GM21737 (cell line): ENCODE results near the gene ZNF667.

Experiments
- ATAC-seq: cut with Tn5 transposase; IDR thresholded peaks from one replicate; pipeline ENCODE4 v1.9.1; 2021; ENCODE audit warnings: mild to moderate bottlenecking, moderate library complexity; ENCODE audit not compliant: unreplicated experiment

The ZNF667 gene

DNA sequence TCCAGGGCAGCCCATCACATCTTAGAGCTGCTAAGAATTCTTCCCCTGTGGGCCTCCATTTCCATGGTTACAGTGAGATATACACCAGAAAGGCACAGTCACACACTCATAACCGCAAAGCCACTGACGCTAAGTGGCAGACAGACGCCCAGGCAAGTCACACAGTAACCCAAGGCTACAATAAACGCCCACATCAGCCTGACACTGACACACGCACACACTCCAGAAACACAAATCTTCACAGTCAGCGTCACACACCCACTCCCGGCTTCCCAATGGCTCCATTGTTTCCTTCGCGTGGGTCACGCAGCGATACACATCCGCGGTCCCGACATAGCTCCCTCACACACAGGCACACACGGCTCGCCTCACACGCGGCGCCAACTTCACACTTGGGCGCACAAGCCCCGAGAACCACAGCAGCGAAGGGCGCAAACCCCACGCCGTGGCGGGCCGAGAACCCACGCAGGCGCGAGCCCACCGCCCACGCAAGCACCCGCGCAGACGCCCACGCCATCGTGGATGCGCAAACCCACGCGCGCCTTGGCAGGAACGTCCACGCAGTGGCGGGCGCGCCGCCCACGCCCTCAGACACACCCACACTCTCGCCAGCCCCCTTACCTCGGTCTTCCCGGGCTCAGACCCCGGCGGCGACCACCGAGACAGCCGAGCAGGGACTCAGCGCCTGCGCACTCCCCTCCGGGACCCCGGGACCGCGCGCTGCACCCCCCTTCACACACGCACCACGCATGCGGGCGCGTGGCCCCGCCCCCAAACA, at the start of gene ZNF667:
Gene ZNF667 (minus strand): TSS at position 695 of the 778 bp plus-strand sequence. CDS start 14,975 bp downstream, outside the sequence.
- ATAC-seq = no peak

DNA sequence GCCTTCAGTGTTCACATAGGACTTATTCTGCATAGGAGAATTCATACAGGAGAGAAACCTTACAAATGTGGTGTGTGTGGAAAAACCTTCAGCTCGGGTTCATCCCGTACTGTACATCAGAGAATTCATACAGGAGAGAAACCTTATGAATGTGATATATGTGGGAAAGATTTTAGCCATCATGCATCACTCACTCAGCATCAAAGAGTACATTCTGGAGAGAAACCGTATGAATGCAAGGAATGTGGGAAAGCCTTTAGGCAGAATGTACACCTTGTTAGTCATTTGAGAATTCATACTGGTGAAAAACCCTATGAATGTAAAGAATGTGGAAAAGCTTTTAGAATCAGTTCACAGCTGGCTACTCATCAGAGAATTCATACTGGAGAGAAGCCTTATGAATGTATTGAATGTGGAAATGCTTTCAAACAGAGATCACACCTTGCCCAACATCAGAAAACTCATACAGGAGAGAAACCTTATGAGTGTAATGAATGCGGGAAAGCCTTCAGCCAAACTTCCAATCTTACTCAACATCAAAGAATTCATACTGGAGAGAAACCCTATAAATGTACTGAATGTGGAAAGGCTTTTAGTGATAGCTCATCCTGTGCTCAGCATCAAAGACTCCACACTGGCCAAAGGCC, 48.2 kb upstream of the ZNF667 start:
- no peak for ATAC-seq

DNA sequence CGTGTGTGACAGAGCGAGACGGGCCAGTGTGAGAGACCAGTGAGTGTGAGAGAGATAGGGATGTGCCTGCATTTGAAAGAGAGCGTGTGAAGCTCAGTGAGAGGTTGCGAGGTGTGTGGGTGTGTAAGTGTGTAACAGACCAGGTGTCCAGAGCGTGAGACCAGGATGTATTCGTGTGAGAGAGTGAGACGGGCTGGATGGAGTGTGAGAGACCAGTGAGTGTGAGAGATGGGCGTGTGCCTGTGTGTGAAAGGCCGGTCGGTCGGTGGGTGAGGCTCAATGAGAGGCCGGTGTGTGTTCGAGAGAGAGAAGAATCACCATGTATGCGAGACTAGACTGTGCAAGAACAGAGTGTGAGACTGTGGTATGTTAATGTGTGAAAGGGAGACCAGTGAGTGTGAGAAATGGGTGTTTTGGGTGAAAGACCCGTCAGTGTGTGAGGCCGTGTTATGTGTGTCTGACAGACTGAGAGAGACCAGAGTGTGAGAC, 31.2 kb upstream of the ZNF667 start:
- no peak for ATAC-seq

DNA sequence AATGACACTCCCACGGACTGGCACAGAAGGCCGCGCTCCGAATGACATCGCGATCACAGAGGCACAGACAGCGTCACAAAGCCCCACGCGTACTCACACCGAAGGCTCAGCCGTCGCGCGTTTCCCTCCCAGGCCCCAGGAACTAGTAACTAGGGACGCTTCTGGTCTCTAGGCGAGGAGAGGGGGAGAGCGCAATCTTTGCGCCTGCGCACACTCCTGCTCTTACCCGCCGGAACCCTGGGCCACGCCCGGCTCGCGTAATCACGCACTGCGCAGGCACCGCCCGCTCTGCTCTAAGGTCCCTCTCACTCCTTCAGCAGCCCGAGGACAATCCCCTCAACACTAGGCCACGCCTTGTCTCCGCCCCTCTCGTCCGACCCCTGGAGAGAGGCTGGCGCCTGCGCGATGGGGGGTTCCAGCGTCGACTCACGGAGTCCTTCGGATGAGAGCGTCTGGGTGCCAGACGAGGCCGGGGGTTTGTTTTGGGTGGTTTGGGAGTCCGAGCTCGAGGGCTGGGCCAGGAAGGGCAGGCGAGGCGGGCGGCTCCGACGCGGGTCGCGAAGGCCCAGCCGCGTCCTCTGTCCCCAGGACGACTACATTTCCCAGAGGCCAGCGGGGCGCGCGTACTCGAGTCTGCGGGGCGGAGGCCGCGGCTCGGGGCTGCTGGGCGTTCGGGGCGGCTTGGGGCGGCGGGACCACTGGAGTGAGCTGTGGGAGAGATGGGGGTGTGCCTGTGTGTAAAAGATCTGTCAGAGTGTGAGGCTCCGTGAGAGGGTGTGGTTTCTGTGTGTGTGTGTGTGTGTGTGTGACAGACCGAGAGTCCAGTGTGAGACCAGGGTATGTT, 30.5 kb upstream of the ZNF667 start, which contains the start of gene ZNF471:
Gene ZNF471 (plus strand): TSS at position 410 of the 844 bp plus-strand sequence. CDS start 3,717 bp downstream, outside the sequence.
- ATAC-seq = no peak

DNA sequence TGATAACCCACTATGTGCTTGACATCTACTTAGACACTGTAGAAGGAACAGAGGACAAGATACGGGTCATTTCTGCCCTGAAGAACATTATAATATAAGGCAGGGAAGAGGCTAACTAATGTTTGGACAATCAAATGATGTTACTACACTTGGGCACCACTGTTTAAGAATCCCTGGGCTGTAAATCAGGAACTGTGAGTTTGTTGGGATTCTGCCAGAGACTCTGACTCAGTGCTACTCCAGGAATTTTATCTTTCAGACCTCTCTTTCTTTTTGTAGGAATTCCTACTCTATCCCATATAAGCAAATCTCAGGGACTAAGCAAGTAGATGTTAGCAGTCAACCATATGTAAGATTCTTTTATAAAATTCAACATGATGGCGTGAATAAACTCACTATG, 27.4 kb upstream of the ZNF667 start:
- no peak for ATAC-seq

DNA sequence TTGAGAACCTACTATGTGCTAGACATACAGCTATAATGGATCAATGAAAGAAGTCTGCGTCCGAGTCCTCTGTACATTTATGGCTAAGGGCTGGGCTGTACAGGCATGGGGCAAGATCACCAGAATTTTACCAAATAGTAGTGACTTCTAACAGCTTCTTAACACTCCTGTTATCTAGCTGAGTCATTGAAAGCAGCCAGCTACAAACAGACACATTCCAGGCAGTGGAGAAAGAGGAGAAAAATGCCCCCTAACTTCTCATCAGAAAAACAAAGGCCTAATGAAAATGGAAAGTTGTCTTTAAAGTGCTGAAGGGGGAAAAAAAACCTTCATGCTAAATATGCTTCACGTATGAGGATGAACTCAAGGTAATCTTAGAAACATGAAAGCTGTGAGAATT, 14.3 kb upstream of the ZNF667 start:
- no peak for ATAC-seq

DNA sequence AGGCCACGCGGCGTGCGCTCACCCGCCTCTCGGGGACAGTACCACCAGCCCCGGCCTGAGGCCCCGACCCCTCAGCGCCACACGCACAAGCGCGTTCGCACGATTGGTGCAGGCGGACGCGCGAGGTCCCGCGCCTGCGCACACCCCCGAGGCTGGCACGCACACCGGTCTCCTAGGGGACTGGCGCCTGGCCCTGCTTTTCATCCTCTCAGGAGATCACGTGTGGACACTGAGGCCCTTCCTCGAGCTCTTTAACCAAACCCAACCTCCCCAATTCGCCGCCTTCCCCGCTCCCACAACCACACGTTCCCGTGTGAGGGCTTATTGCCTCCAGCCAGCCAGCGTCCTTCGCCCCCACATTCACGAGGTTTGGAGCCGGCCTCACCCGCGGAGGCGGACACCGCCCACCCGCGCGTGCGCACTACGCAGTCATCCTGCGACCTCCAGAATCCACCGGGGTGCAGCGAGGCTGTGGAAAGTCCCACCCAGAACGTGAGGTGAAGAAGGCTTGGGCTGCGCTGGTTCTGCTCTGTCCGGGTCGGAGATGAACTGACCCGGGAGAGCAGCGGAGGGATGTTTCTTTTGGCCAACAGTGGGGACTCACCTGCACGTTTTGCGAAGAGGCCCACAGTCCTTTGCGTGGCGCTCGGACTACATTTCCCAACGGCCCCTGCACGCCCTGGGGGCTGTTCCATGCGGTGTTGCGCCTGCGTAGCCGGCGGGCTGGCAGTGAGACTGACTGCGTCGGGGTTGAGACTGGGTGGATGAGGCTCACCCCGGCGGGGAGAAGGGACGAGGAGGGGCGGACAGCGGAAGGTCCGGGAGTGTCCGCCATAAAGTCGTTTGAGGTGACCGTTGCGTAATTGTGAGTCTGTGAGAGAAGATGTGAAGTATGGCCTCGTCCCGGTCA, 539 bp upstream of the ZNF667 start:
- no peak for ATAC-seq

DNA sequence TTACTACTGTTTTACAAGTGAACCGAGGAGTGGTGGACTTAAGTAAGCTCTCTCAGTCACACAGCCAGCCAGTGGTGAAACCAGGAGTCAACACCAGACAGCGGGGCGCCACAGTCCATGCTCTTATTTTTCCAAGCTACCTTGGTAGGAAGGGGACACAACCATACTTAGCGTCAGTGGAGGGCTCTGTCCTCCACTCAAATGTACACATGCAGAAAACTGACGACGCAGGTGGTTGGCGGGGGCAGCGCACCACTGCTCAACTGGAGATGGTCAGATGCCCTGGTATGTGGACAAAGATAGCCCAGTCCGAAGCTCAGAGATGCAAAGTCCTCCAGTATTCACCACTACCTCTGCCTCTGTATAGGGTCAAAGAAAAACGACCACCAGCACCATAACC, 1.1 kb downstream of the ZNF667 start:
- no peak for ATAC-seq

DNA sequence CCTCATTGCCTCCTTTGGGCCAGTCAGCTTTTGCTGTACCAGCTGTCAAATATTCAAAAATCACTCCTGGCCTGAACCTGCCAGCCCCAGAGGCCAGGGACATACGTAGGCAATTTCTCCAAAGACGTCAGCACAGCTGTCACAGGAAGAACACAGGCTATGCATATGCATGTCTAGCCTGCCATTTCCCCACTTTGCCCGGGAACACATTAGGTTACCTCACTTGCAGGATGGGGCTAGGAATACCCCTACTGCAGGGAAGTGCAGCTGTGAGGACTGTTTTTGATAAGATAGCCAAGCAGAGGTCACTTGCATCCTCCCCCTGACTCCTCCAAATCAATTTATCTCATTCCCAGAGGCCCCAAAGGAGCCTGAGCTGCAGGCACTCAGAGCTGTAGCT, 2.8 kb downstream of the ZNF667 start:
- ATAC-seq = no peak

DNA sequence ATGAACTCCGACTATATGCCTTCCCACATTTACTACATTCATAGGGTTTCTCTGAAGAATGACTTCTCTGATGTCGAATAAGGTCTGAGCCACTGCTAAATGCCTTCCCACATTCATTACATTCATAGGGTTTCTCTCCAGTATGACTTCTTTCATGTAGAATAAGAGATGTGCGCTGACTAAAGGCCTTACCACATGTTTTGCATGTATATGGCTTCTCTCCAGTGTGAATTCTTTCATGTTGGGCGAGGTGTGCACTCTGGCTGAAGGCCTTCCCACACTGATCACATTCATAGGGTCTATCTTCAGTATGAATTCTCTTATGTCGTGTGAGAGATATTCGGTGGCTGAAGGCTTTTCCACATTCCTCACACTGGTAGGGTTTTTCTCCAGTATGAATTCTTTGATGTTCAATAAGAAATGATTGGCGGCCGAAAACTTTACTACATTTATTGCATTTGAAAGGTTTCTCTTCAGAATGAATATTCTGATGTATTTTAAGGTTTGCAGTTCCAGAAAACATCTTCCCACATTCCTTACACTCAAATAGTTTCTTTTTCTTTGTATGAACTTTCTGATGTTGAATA, 35.8 kb downstream of the ZNF667 start:
- ATAC-seq = no peak

DNA sequence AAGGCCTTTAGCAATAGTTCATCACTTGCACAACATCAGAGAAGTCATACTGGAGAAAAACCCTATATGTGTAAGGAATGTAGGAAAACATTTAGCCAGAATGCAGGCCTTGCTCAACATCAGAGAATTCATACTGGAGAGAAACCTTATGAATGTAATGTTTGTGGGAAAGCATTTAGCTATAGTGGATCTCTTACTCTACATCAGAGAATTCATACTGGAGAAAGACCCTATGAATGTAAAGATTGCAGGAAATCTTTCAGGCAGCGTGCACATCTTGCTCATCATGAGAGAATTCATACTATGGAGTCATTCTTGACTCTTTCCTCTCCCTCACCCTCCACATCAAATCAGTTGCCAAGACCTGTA, 53.2 kb downstream of the ZNF667 start:
- ATAC-seq = no peak

DNA sequence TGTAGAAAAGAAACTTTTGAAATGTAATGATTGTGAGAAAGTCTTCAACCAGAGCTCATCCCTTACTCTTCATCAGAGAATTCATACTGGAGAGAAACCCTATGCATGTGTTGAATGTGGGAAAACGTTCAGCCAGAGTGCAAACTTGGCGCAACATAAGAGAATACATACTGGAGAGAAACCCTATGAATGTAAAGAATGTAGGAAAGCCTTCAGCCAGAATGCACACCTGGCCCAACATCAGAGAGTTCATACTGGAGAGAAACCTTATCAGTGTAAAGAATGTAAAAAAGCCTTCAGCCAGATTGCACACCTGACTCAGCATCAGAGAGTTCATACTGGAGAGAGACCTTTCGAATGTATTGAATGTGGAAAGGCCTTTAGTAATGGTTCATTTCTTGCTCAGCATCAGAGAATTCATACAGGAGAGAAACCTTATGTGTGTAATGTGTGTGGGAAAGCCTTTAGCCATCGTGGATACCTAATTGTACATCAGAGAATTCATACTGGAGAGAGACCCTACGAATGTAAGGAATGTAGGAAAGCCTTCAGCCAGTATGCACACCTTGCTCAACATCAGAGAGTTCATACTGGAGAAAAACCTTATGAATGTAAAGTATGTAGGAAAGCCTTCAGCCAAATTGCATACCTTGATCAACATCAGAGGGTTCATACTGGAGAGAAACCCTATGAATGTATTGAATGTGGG, 53.7 kb downstream of the ZNF667 start:
- no peak for ATAC-seq

DNA sequence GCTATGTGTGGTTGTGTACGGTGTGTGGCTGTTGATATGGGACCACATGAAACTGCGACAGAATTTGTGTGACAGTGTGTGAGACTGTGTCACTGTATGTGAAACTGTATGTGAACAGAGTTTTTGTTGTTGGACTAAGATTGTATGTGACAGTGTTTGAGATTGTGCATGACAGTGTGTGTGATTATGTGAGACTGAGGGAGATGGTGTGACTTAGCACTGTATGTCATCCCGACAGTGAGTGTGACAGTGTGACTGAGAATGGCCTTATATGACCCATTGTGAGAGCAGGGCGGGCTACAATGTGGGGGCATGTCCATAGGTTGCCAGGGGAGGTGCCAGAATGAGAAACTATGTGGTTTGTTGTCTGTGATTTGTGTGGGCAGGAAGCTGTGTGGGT, 72.1 kb downstream of the ZNF667 start:
- ATAC-seq = no peak

DNA sequence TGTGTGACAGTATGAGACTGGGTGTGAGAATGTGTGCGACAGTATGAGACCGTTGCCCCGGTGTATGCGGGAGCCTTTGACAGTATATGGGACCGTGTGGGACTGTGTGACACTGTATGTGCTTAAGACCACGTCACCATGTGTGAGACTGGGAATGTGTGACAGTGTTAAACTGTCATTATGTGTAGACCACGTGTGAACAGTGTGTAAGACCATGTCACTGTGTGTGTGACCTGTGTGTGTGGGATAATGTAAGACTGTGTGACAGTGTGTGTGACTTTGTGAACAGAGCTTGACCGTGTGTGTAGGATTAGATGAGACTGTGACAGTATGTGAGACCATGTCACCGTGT, 72.5 kb downstream of the ZNF667 start:
- no peak for ATAC-seq

DNA sequence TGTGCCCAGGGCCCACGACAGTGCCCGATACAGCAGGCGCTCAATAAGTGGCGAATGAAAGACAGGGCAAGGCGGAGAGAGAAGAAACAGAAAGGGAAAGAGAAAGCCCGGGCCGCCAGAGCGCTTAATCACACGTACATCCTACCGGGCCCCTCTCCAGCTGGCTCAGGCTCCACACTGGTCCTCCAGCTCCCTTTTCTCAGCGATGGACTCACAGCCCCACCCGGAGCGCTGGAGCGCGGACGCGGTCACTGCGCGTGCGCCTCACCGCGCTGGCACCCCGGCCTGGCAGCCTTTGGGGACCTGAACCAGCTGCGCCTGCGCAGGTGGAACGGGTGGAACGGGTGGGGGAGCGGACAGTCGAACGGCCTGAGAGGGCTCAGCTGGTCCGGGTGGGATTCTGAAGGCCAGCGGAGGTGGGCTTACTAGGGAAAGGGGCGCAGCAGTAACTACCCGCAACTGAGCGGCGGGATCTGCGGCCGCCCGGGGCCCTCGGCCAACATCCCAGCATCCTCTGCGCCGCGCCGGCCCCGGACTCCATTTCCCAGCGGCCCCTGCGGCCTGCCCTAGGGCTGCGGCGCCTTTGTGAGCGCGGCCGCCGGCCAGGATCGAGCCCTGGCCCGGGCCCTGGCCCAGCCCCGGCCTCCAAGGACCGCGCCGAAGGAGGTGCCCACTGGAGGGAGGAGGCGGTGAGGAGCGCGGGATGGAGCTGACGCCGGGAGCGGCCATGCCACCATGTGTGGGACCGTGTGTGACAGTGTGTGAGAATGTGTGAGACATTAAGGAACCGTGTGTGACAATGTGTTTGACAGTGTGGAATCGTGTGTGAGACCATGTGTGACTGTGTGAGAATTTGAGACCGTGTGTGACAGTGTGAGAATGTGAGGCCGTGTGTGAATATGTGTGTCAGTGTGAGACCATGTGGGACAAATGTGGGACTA, 73.1 kb downstream of the ZNF667 start, which contains the start of gene ZNF583:
Gene ZNF583 (plus strand): TSS at position 569 of the 941 bp plus-strand sequence. CDS start 2,783 bp downstream, outside the sequence.
- ATAC-seq = peak; percentile 80

DNA sequence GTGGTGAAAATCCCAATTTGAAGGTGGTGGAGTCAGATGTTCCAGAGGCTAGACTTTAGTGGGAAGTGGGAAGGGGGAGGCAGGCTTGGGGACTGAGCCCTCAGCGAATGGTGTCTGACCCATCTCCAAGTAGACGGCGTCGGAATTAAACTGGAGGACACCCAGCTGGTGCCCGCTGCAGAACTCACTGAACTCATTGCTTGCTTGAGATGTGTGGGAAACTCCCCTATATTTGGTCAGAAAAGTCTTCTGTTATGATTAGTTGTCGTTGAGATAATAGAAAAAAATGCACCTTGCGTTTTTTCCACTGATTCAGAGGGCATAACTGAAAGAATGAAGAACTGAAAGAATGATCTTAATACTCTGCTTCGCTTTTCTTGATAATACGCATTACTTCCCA, 73.9 kb downstream of the ZNF667 start:
- no peak for ATAC-seq

DNA sequence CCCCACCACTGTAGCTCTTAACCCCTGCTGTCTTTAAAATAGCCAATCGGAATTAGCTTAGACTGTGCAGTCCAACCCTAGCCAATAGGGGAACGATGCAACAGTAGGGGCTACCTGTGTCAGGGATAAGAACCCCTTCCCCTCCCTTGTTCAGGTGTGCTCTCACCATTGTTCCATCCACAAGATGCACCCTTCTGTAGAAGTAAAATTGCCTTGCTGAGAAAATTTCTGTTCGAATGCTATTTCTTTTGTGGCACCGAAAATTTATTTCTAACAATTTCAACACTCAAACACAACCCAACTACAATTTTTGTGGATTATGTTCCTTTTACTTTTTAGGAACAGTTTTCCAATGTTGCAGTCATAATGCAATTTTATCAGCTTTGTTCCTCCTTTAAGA, 76.7 kb downstream of the ZNF667 start:
- ATAC-seq = no peak

DNA sequence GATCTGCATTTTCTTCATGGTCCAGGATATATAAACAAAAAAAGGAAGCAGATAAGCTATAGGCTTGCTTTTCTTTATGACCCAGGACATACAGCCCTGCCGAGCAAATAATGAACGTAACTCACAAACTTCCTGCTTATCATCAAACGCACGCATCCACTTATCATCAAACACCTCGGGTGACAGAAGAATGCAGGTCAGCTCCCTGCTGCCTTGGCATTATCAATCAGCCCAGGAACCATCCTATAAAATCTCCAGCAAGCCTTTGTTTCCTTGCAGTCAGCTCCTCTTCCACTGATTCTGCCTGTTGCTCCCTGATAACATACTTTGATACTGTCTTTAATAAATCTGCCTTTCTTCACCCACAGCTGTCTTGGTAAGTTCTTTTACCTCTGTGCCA, 78.3 kb downstream of the ZNF667 start:
- ATAC-seq = no peak
